GM21526 (cell line): ENCODE data around the gene OCLN.
A peak's percentile ranks its signal among the peaks of the same experiment; 100 is the strongest.
"Not testable (repeated sequence)": the region's sequence is repeated elsewhere in the genome, so short reads cannot be mapped to it uniquely, and the experiment has no call there.

Experiments
- ATAC-seq: cut with Tn5 transposase; IDR thresholded peaks from one replicate; pipeline ENCODE4 v1.9.1; 2021; ENCODE audit warnings: moderate library complexity; ENCODE audit not compliant: unreplicated experiment, low FRiP score

OCLN gene

DNA sequence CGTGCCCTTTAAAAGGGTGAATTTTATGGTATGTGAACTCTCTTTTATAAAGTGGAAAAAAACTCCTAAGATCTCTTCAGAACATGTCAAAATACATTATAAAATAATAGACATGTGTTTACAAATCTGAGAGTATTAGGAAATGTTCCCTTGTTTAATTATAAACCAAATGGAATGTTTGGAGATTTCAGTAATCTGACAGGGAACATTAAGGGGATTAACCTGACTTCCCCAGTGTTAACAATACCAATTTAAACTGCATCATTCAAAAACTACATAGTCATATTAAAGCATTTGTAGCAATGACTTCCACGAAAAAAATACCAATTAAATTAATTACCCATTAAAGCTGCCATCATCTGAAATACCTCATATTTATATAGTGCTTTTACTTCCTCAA is 1.6 kb upstream of the OCLN start:
- ATAC-seq, result no peak

- no peak for ATAC-seq
Measured at GRCh38 chr5:69491838-69492390, 676 bp upstream of the OCLN start.

GRCh38 chr5:69492923-69493395 is 369 bp downstream of the OCLN start:
- peak; percentile 43 for ATAC-seq

DNA sequence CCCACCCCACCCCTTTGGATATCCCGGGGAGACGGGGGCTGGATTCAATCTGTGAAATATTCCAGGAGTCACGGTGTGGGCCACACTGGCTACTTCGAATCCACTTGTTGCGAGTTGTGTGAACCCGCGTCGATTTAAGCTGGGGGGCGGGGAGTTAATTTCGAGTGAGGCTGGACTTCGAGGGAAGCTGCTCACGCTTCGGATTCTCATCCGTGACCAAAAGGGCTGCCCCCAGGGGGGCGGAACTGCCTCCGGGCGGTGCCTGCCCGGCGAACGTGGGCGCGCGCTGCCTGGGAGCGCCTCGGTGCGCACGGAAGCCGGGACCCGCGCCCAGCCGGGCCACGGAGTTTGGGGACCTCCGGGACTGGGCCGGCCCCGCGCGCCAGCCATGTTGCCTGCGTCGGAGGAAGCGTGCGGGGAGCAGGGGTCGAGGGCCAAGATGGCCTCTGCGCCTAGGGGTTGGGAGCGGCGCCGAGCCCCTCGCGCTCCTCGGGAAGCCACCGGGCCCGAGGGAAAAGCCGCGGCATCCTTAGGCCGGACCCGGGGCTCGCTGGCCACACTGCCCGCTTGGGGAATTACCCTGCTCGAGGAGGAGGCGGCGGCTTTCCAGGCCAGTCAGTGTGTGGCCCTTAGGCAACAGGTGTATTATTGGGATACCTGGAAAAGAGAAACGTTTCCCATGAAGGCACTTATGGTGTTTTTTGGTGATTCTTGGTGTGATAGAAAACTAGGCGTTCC is 975 bp downstream of the OCLN start:
- ATAC-seq, result no peak

- ATAC-seq, result no peak
Measured at GRCh38 chr5:69494452-69494851, 1.9 kb downstream of the OCLN start.

DNA sequence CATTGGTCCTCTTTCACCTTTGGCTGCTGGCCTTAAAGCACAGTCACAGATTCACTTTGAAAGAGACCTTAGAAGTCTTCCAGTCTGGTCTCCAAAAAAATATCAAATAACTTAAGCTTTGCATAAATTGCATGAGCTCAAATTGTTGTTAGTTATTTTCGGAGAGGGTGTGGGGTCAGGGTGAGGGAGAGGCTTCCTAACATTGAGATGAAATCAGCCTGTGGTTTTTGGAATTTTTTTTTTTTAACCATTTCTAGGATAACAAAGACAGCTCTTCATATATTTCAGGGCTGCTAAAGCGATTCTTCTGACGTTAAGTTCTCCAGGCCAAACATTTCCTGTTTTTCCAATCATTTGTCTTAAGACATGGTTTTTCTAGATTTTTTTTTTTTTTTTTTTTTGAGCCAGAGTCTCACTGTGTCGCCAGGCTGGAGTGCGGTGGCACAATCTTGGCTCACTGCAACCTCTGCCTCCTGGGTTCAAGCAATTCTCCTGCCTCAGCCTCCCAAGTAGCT is 4.5 kb downstream of the OCLN start:
- no peak for ATAC-seq

DNA sequence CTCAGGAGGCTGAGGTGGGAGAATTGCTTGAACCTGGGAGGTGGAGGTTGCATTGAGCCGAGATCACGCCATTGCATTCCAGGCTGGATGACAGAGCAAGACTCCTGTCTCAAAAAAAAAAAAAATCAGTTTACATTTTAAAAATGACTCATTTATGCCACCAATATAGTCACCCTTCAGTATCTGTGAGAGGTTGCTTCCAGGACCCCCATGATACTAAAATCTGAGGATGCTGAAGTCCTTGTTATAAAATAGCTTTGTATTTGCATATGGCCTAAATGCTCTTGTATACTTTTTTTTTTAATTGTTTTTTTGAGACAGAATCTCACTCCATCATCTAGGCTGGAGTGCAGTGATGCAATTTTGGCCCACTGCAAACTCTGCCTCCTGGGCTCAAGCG is 5.8 kb downstream of the OCLN start:
- no peak for ATAC-seq

DNA sequence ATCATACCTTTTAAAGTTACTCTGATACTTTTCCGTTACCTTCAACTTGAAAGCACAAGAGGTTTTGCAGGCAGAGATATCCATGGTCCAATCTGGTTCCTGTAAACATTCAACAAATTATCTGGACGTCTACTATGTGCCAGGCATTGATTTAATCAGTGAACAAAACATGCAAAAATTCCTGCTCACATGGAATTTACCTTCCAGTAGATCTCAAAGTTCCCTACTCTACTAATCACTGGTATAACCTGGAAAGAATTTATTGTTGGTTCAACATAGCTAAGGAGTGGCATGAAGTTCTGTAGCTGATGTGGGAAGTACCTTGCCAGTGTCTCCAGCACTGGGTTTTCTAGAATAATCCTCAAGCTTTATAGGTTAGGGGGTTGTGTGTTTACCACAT is 9.8 kb downstream of the OCLN start:
- no peak for ATAC-seq

DNA sequence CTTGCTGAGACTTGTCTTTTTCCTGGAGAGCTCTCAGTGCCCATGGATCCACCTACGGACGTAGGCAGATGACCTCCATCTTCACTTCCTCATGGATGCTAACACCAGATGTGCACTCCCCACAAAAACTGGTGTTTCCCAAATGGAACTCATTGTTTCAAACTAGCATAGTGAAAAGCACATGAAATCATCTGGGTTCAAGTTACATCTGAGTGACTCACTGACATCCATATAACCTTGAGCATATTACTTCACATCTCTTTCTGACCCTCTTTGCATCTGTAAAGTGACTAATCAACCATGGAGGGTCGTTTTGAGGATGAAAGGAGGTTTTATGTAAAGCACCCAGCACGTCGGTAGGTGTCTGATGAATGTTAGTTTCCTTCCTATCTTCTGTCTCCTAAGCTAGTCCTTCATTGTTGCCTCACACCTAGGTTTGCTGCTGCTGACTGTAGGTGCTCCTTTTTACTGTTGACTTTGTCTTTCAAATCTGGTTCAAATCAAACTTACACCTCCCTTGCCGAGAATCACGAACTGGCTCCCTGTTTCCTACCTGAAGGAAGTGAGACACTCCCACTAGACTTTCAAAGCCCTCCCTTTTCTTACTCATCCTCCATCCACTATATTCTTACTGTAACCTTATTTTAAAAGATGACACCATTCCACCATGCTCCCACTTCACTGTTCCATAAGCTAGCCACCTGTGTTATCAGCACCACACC is 10.3 kb downstream of the OCLN start:
- ATAC-seq, result no peak

DNA sequence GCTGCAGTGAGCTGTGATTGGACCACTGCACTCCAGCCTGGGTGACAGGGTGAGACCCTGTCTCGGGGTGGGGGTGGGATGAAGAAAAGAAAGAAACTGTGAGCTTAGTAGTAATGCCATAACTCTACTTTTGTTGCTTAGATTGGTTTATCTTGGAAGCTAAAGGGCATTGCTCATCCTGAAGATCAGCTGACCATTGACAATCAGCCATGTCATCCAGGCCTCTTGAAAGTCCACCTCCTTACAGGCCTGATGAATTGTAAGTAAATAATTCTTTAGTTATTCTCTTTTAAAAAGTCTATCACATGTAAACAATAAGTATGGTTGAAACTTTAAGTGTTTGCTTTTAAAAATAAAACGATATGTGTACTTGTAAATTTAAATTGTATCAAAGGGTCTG is 11.4 kb downstream of the OCLN start:
- no peak for ATAC-seq

DNA sequence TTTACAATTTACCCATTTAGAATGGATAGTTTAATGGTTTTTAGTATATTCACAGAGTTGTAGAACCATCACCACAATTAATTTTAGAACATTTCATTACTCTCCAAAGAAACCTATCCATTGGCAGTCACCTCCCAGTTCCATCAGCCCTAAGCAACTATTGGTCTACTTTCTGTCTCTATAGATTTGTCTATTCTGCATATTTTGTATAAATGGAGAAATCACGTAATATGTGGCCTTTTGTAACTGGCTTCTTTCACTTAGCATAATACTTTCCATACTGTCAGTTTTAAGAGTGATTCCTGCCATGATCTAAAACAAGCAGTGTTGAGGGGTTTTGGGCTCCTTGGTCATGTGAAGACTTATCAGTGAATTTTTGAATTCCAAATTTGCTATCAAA is 12.7 kb downstream of the OCLN start:
- no peak for ATAC-seq

- ATAC-seq, result no peak
Measured at GRCh38 chr5:69509212-69509611, 16.6 kb downstream of the OCLN start.

DNA sequence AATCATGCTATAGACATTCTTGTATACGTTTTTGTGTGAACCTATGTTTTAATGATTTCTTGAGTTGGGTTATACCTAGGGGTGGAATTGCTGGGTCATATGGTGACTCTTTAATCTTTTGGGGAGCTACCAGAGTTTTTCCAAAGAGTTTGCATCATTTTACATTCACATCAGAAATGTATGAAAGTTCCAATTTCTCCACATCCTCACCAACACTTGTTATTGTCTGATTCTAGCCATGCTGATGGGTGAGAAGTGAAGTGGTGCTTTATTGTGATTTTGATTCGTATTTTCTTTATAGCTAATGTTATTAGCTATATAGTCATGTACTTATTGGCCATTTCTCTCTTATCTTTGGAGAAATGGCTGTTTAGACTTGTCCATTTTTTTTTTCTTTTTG is 18.1 kb downstream of the OCLN start:
- no peak for ATAC-seq

DNA sequence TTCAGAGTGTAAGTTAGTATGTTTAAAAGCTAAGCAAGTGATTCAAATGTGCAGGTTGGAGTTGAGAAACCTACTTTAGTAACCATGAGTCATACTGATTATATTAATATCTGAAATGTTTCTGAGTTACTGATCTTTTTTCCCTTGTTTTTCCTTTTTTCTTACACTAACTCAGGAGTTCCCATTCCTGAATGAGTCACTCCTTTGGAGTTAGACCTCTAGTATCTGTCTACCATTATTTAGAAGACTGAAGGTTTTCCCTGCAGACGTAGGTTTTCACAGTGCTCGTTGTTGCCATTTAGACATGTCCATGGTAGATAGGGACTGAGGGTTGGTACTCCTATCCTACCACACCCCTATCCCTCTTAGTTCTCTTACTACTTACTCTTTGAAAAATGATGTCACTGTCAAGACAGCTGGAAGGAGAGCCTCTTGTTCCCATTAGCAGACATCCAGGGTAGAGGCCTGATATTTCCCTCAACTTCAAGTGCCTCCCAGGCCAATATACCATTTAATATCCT is 20.2 kb downstream of the OCLN start:
- ATAC-seq, result no peak

GRCh38 chr5:69515570-69515969 is 23.0 kb downstream of the OCLN start:
- not testable (repeated sequence) for ATAC-seq

DNA sequence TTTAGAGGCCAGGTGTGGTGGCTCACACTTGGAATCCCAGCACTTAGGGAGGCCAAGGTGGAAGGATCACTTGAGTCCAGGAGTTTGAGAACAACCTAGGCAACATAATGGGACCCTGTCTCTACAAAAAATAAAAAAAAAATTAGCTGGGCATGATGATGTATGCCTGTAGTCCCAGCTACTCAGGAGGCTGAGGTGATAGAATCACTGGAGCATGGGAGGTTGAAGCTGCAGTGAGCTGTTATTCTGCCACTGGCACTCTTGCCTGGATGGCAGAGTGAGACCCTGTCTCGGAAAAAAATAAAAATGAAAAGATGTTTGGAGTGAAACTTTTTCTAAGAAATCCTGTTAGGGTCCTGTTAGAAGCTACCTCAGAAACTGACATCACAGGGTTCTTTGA is 24.2 kb downstream of the OCLN start:
- no peak for ATAC-seq

GRCh38 chr5:69517763-69518212 is 25.2 kb downstream of the OCLN start:
- ATAC-seq, result no peak

- ATAC-seq, result no peak
Measured at GRCh38 chr5:69519285-69519684, 26.7 kb downstream of the OCLN start.

GRCh38 chr5:69522035-69522434 is 29.4 kb downstream of the OCLN start:
- ATAC-seq, result no peak

- ATAC-seq, result no peak
Measured at GRCh38 chr5:69525490-69525889, 32.9 kb downstream of the OCLN start.

- ATAC-seq, result no peak
Measured at GRCh38 chr5:69526660-69527059, 34.1 kb downstream of the OCLN start.
